ENCODE data around the gene MIB2. TPM values are rescaled to one million over a fixed set of nuclear protein-coding genes. Genes with fewer than 3 reads are reported as not detected.
A peak's percentile ranks its signal among the peaks of the same experiment; 100 is the strongest.

Gene MIB2
- polyA plus RNA-seq, 3 donors, result 5.4 to 65.7 (median 5.6) TPM

- DNase-seq, result no peak
- peaks cover 0 to 6% (median 0%) of the 10 kb centered on the region in 3 donors for H3K27me3 Mint-ChIP-seq (ENCODE audit: low read depth in 3 of 3)
- no peaks in the 10 kb centered on the region for H3K9me3 ChIP-seq (replicated peaks in 1 of 2; ENCODE audit: control insufficient read depth in 1 of 2, insufficient read depth in 1 of 2, low read length in 2 of 2)
- peak overlapping the region; percentile 82 to 86 for H3K4me3 Mint-ChIP-seq
- H3K79me2 ChIP-seq (ENCODE audit: insufficient read depth, low read length), result peaks cover 22% of the 10 kb centered on the region
- peak overlapping the region; percentile 91 for H3K4me2 ChIP-seq (replicated peaks; ENCODE audit: extremely low read depth, low read length, poor library complexity, severe bottlenecking)
- peaks cover 0 to 5% of the 10 kb centered on the region in 2 donors for H3K36me3 ChIP-seq (replicated peaks in 1 of 2; ENCODE audit: control insufficient read depth in 1 of 2, insufficient read depth in 2 of 2, low read length in 2 of 2)
- peak overlapping the region in 2 of 7 donors; percentile 56 to 79 for H3K27ac Mint-ChIP-seq
- intact Hi-C loops (cut with micrococcal nuclease), result no loop called here
- H2AFZ ChIP-seq (ENCODE audit: insufficient read depth, low read depth, low read length, poor library complexity, severe bottlenecking), result no peak overlapping the region
- peaks cover 26 to 33% of the 10 kb centered on the region in 2 donors for H3K4me1 ChIP-seq (ENCODE audit: control insufficient read depth in 1 of 2, insufficient read depth in 2 of 2, low read length in 2 of 2)
- peaks cover 9 to 11% of the 10 kb centered on the region in 2 donors for H3K36me3 Mint-ChIP-seq
- WGBS (ENCODE audit: insufficient coverage), result 94% methylated on average over 18 of the region's 19 CpGs
- H3K4me1 Mint-ChIP-seq, result peaks cover 31% of the 10 kb centered on the region
- no peaks in the 10 kb centered on the region for H3K9me3 Mint-ChIP-seq
- peak overlapping the region in 2 of 3 experiments; percentile 44 to 87 for H3K4me3 ChIP-seq (replicated peaks in 1 of 3; ENCODE audit: low read depth in 2 of 3, low read length in 3 of 3)
- no peak overlapping the region for H3K27ac ChIP-seq (ENCODE audit: low read depth in 1 of 2, low read length in 2 of 2)
- peaks cover 12% of the 10 kb centered on the region for H4K20me1 ChIP-seq (ENCODE audit: insufficient read depth, low read length)
- TF ChIP-seq, protein P1, sequence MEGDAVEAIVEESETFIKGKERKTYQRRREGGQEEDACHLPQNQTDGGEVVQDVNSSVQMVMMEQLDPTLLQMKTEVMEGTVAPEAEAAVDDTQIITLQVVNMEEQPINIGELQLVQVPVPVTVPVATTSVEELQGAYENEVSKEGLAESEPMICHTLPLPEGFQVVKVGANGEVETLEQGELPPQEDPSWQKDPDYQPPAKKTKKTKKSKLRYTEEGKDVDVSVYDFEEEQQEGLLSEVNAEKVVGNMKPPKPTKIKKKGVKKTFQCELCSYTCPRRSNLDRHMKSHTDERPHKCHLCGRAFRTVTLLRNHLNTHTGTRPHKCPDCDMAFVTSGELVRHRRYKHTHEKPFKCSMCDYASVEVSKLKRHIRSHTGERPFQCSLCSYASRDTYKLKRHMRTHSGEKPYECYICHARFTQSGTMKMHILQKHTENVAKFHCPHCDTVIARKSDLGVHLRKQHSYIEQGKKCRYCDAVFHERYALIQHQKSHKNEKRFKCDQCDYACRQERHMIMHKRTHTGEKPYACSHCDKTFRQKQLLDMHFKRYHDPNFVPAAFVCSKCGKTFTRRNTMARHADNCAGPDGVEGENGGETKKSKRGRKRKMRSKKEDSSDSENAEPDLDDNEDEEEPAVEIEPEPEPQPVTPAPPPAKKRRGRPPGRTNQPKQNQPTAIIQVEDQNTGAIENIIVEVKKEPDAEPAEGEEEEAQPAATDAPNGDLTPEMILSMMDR (IDR thresholded peaks at IDR 0.05), result no peak
- no peaks in the 10 kb centered on the region for H3K27me3 ChIP-seq (ENCODE audit: control insufficient read depth in 2 of 2, insufficient read depth in 2 of 2, low read length in 2 of 2)
- no peak overlapping the region for H3K9ac ChIP-seq (ENCODE audit: insufficient read depth, low read length, poor library complexity, severe bottlenecking)
These were observed 1.5 kb downstream of the MIB2 start for GRCh38 chr1:1616838-1617237.

GRCh38 chr1:1617516-1617915 lies 2.2 kb downstream of the MIB2 start:
- Histone ChIP-seq H4K20me1 (ENCODE audit: insufficient read depth, low read length) (peaks cover 12% of the 10 kb centered on the region), H3K79me2 (ENCODE audit: insufficient read depth, low read length) (peaks cover 22% of the 10 kb centered on the region), H3K36me3 (replicated peaks in 1 of 2; ENCODE audit: control insufficient read depth in 1 of 2, insufficient read depth in 2 of 2, low read length in 2 of 2) (peaks cover 0 to 5% of the 10 kb centered on the region in 2 donors), H3K9ac (ENCODE audit: insufficient read depth, low read length, poor library complexity, severe bottlenecking) (no peak overlapping the region), H3K27me3 (ENCODE audit: control insufficient read depth in 2 of 2, insufficient read depth in 2 of 2, low read length in 2 of 2) (no peaks in the 10 kb centered on the region), H2AFZ (ENCODE audit: insufficient read depth, low read depth, low read length, poor library complexity, severe bottlenecking) (no peak overlapping the region), H3K4me2 (replicated peaks; ENCODE audit: extremely low read depth, low read length, poor library complexity, severe bottlenecking) (no peak overlapping the region), H3K4me3 (replicated peaks in 1 of 3; ENCODE audit: low read depth in 2 of 3, low read length in 3 of 3) (no peak overlapping the region), H3K9me3 (replicated peaks in 1 of 2; ENCODE audit: control insufficient read depth in 1 of 2, insufficient read depth in 1 of 2, low read length in 2 of 2) (no peaks in the 10 kb centered on the region), H3K4me1 (ENCODE audit: control insufficient read depth in 1 of 2, insufficient read depth in 2 of 2, low read length in 2 of 2) (peaks cover 26 to 33% of the 10 kb centered on the region in 2 donors), H3K27ac (ENCODE audit: low read depth in 1 of 2, low read length in 2 of 2) (no peak overlapping the region)
- peaks cover 9 to 11% of the 10 kb centered on the region in 2 donors for H3K36me3 Mint-ChIP-seq
- intact Hi-C loops (cut with micrococcal nuclease), result no loop called here
- H3K4me3 Mint-ChIP-seq, result peak overlapping the region; percentile 16 to 82
- no peak for DNase-seq
- H3K4me1 Mint-ChIP-seq, result peaks cover 30% of the 10 kb centered on the region
- TF ChIP-seq, protein P1 (IDR thresholded peaks at IDR 0.05), result no peak
- H3K9me3 Mint-ChIP-seq, result peaks cover 0 to 2% (median 0%) of the 10 kb centered on the region in 7 donors
- WGBS (ENCODE audit: insufficient coverage), result 98% methylated on average over 4 of the region's 11 CpGs
- H3K27me3 Mint-ChIP-seq (ENCODE audit: low read depth in 3 of 3), result peaks cover 0 to 6% (median 0%) of the 10 kb centered on the region in 3 donors
- H3K27ac Mint-ChIP-seq, result peak overlapping the region in 1 of 7 donors; percentile 7
